NOMO-1 treated with DMSO at 0.1 percent for 48 hours (cell line): ENCODE data around the gene METTL25.

Experiments used
- DNase-seq: peaks from one replicate; lab custom pipeline; 2025; ENCODE audit not compliant: unreplicated experiment; lab: John Stamatoyannopoulos, UW

METTL25 gene

GRCh38 chr12:82400819-82401218, 42.5 kb downstream of the METTL25 start:
- no peak for DNase-seq

- no peak for DNase-seq
These were observed 48.3 kb downstream of the METTL25 start for GRCh38 chr12:82406651-82407050.

GRCh38 chr12:82407481-82407880, 49.2 kb downstream of the METTL25 start:
- no peak for DNase-seq

GRCh38 chr12:82408844-82409243, 50.5 kb downstream of the METTL25 start:
- DNase-seq: no peak

GRCh38 chr12:82411546-82412230, 53.4 kb downstream of the METTL25 start:
- DNase-seq: no peak

GRCh38 chr12:82412246-82412645, 53.9 kb downstream of the METTL25 start:
- DNase-seq: no peak

- DNase-seq: no peak
These were observed 55.7 kb downstream of the METTL25 start for GRCh38 chr12:82414044-82414443.

GRCh38 chr12:82414926-82415325, 56.6 kb downstream of the METTL25 start:
- no peak for DNase-seq

- DNase-seq: no peak
These were observed 57.1 kb downstream of the METTL25 start for GRCh38 chr12:82415402-82415801.

- no peak for DNase-seq
These were observed 66.9 kb downstream of the METTL25 start for GRCh38 chr12:82425241-82425640.

- no peak for DNase-seq
These were observed 67.8 kb downstream of the METTL25 start for GRCh38 chr12:82426081-82426480.

GRCh38 chr12:82426586-82426985, 68.3 kb downstream of the METTL25 start:
- no peak for DNase-seq

- no peak for DNase-seq
These were observed 72.3 kb downstream of the METTL25 start for GRCh38 chr12:82430541-82431145.

GRCh38 chr12:82434392-82434911, 76.1 kb downstream of the METTL25 start:
- no peak for DNase-seq

GRCh38 chr12:82436354-82436753, 78.0 kb downstream of the METTL25 start:
- no peak for DNase-seq

GRCh38 chr12:82437744-82438143, 79.4 kb downstream of the METTL25 start:
- no peak for DNase-seq

GRCh38 chr12:82438356-82438755, 80.0 kb downstream of the METTL25 start:
- no peak for DNase-seq

GRCh38 chr12:82440885-82441284, 82.6 kb downstream of the METTL25 start:
- no peak for DNase-seq

GRCh38 chr12:82448911-82449578, 90.7 kb downstream of the METTL25 start:
- no peak for DNase-seq

- no peak for DNase-seq
These were observed 98.3 kb downstream of the METTL25 start for GRCh38 chr12:82456633-82457032.

- no peak for DNase-seq
These were observed 99.8 kb downstream of the METTL25 start for GRCh38 chr12:82458101-82458500.

- DNase-seq: no peak
These were observed 103.1 kb downstream of the METTL25 start for GRCh38 chr12:82461393-82461792.
